ENCODE measurements around the gene KRTAP25-1. TPM values are rescaled to one million over a fixed set of nuclear protein-coding genes. Genes with fewer than 3 reads are reported as not detected.

Gene KRTAP25-1
- total RNA-seq, 2 experiments from 2014 or later: not detected

GRCh38 chr21:30245061-30245460 lies 44.3 kb downstream of the KRTAP25-1 start:
- ATAC-seq (no peak), DNase-seq (no peak)
- no peak overlapping the region for H3K27ac Mint-ChIP-seq
- peaks cover 2% of the 10 kb centered on the region for H3K27me3 Mint-ChIP-seq
- ChIA-PET POLR2A (no interaction called here), CTCF (interaction anchor here (0.6 to 1.4 kb wide), 3 partner anchors 10 to 188 kb away, joined by 3 to 4 read pairs (median 3); no protein-coding TSS in a partner anchor)
- intact Hi-C loops (cut with DNase I, micrococcal nuclease): no loop called here
- H3K4me3 Mint-ChIP-seq: no peak overlapping the region
- no peaks in the 10 kb centered on the region for H3K9me3 Mint-ChIP-seq (ENCODE audit: low read depth)
- no peaks in the 10 kb centered on the region for H3K36me3 Mint-ChIP-seq (ENCODE audit: low read depth)
- H3K4me1 Mint-ChIP-seq: no peaks in the 10 kb centered on the region

DNA sequence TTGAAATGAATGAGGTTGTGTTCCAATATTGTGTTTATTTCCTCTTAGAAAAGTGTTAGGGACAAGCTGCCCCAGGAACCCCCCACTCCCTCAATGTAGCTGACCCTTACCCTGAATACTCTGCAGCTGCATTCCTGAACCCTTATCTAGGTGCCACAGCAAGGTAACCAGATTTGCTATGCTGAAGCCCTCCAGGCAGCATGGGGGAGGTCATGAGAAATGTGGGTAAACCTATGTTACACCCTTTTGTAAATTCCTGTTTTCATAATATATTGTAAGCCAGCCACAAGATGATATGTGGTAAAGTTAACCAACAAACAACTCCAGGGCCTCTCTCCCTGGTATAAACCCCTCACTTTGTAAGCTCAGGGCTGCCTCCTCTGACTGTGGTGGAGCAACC lies 45.6 kb downstream of the KRTAP25-1 start:
- Mint-ChIP-seq H3K9me3 (ENCODE audit: low read depth) (no peaks in the 10 kb centered on the region), H3K4me3 (no peak overlapping the region), H3K36me3 (ENCODE audit: low read depth) (no peaks in the 10 kb centered on the region), H3K27me3 (peaks cover 2% of the 10 kb centered on the region), H3K27ac (no peak overlapping the region), H3K4me1 (no peaks in the 10 kb centered on the region)
- ATAC-seq: no peak
- ChIA-PET CTCF (no interaction called here), POLR2A (no interaction called here)
- DNase-seq: no peak
- intact Hi-C loops (cut with DNase I, micrococcal nuclease): no loop called here

GRCh38 chr21:30240661-30241060 lies 48.7 kb downstream of the KRTAP25-1 start:
- Mint-ChIP-seq H3K4me3 (no peak overlapping the region), H3K4me1 (no peaks in the 10 kb centered on the region), H3K9me3 (ENCODE audit: low read depth) (no peaks in the 10 kb centered on the region), H3K27me3 (peaks cover 2% of the 10 kb centered on the region), H3K36me3 (ENCODE audit: low read depth) (no peaks in the 10 kb centered on the region), H3K27ac (no peak overlapping the region)
- intact Hi-C loops (cut with DNase I, micrococcal nuclease): no loop called here
- ChIA-PET CTCF (no interaction called here), POLR2A (no interaction called here)
- ATAC-seq (no peak), DNase-seq (no peak)

Other genes with a start within 250 kb of the KRTAP25-1 start
- gene CLDN17, start 122.7 kb downstream of the KRTAP25-1 start, total RNA-seq: not detected
- gene CLDN8, start 73.4 kb downstream of the KRTAP25-1 start, total RNA-seq: not detected
- not detected for gene KRTAP24-1, start 6.6 kb downstream of the KRTAP25-1 start, total RNA-seq
- not detected for gene KRTAP26-1, start 30.8 kb upstream of the KRTAP25-1 start, total RNA-seq
- gene KRTAP27-1, start 48.2 kb upstream of the KRTAP25-1 start, total RNA-seq: not detected
- not detected for gene KRTAP23-1, start 59.1 kb upstream of the KRTAP25-1 start, total RNA-seq
- gene KRTAP13-2, start 82.8 kb upstream of the KRTAP25-1 start, total RNA-seq: not detected
- not detected for gene KRTAP13-1, start 106.5 kb upstream of the KRTAP25-1 start, total RNA-seq
- gene KRTAP13-3, start 136.4 kb upstream of the KRTAP25-1 start, total RNA-seq: not detected
- not detected for gene KRTAP13-4, start 140.7 kb upstream of the KRTAP25-1 start, total RNA-seq
- gene KRTAP15-1, start 150.8 kb upstream of the KRTAP25-1 start, total RNA-seq: not detected
- not detected for gene KRTAP19-1, start 190.9 kb upstream of the KRTAP25-1 start, total RNA-seq
- not detected for gene KRTAP19-2, start 197.9 kb upstream of the KRTAP25-1 start, total RNA-seq
- not detected for gene KRTAP19-3, start 202.5 kb upstream of the KRTAP25-1 start, total RNA-seq
- gene KRTAP19-4, start 207.7 kb upstream of the KRTAP25-1 start, total RNA-seq: not detected
- not detected for gene KRTAP19-5, start 212.6 kb upstream of the KRTAP25-1 start, total RNA-seq